ENCODE measurements around the gene CLSTN2. TPM values are rescaled to one million over a fixed set of nuclear protein-coding genes. Genes with fewer than 3 reads are reported as not detected.

The CLSTN2 gene
- total and polyA plus RNA-seq, 2 of the 4 experiments (the other 2 are of a cell fraction) = under 0.01 to 0.07 TPM

- Histone ChIP-seq H2BK20ac (ENCODE audit: low read depth, low read length) (no peak overlapping the region), H4K8ac (ENCODE audit: low read depth in 2 of 2, low read length in 2 of 2) (no peak overlapping the region), H4K20me1 (ENCODE audit: insufficient read depth, low read length) (no peaks in the 10 kb centered on the region), H2BK5ac (ENCODE audit: low read depth, low read length, poor library complexity, severe bottlenecking) (no peak overlapping the region), H2BK120ac (ENCODE audit: low read depth, low read length) (no peak overlapping the region), H2BK15ac (ENCODE audit: low read depth, low read length) (no peak overlapping the region), H3K4ac (ENCODE audit: low read depth, low read length) (no peak overlapping the region), H3K14ac (replicated peaks; ENCODE audit: low read depth, low read length) (no peak overlapping the region), H3K9me1 (ENCODE audit: insufficient read depth, low read length) (no peaks in the 10 kb centered on the region), H3K56ac (ENCODE audit: extremely low read depth, insufficient read depth, low read length) (no peak overlapping the region), H3K36me3 (ENCODE audit: control insufficient read depth, insufficient read depth, low read length) (no peaks in the 10 kb centered on the region), H4K5ac (ENCODE audit: low read depth, low read length) (no peak overlapping the region), H3K79me1 (ENCODE audit: low read depth in 1 of 2, low read length in 2 of 2) (no peaks in the 10 kb centered on the region), H2AK9ac (replicated peaks; ENCODE audit: low read depth, low read length, poor library complexity) (no peak overlapping the region), H3K4me2 (ENCODE audit: low read depth, low read length) (no peak overlapping the region), H4K91ac (ENCODE audit: insufficient read depth, low read depth, low read length) (no peak overlapping the region), H3K27ac (ENCODE audit: insufficient read depth, low read length) (no peak overlapping the region), H3K18ac (ENCODE audit: low read depth, low read length) (no peak overlapping the region), H3K9ac (ENCODE audit: low read depth, low read length) (no peak overlapping the region), H2AK5ac (ENCODE audit: low read depth, low read length) (no peak overlapping the region), H3K4me3 (ENCODE audit: insufficient read depth, low read depth, low read length) (no peak overlapping the region), H3K9me3 (ENCODE audit: control insufficient read depth, insufficient read depth, low read length) (no peaks in the 10 kb centered on the region), H3K4me1 (ENCODE audit: control insufficient read depth, insufficient read depth, low read length) (no peaks in the 10 kb centered on the region), H3K23ac (ENCODE audit: low read depth, low read length) (no peak overlapping the region), H2AFZ (replicated peaks; ENCODE audit: low read length, poor library complexity) (no peak overlapping the region), H3K27me3 (ENCODE audit: control insufficient read depth, insufficient read depth, low read length) (no peaks in the 10 kb centered on the region)
- dilution Hi-C loops (cut with HindIII; ENCODE audit: low sequenced_read_pairs, unreplicated experiment) (no loop called here), in situ Hi-C loops (cut with MboI; ENCODE audit: low sequenced_read_pairs) (no loop called here), intact Hi-C loops (cut with micrococcal nuclease) (loop anchor here (2.0 kb wide), 1 partner anchor 733 kb away; no protein-coding TSS in a partner anchor)
- TF ChIP-seq MAZ (IDR thresholded peaks at IDR 0.05; ENCODE audit: borderline replicate concordance, low read depth, low read length) (no peak), NFE2L2 (IDR thresholded peaks at IDR 0.05; ENCODE audit: low read depth, low read length) (no peak)
- no peak for DNase-seq
- BruUV-seq (replicated peaks) = no TSS peak
- ATAC-seq (ENCODE audit: low read depth) = no peak
- ChIA-PET CTCF (no interaction called here), POLR2A (ENCODE audit: unreplicated experiment) (no interaction called here)
- WGBS, 2 experiments (ENCODE audit: extremely low coverage in 2 of 2, insufficient read length in 1 of 2) = no CpG with 5 or more reads among the region's 6 CpGs
Observed at GRCh38 chr3:140129768-140130284, 194.8 kb downstream of the CLSTN2 start.

Measured in IMR-90 (cell line).